HL-60/S4 treated with retinoic acid at 250 ng/mL for 4 days and 3 days (cell line): Measurements from ENCODE around the gene LIG3.
"Not testable (repeated sequence)": the region's sequence is repeated elsewhere in the genome, so short reads cannot be mapped to it uniquely, and the experiment has no call there.

ENCODE experiments used
- in situ Hi-C: fragments of 300-500 bp; cut with MboI; formaldehyde crosslinking; loops from 2 replicates; pipeline ENCODE4 v1.7.0; 2022; ENCODE audit warnings: low sequenced_read_pairs

Gene LIG3

GRCh38 chr17:35030780-35031179 lies 50.5 kb downstream of the LIG3 start:
- in situ Hi-C loops, result no loop called here

- in situ Hi-C loops, result no loop called here
Measured at GRCh38 chr17:35038453-35038852, 58.1 kb downstream of the LIG3 start.

GRCh38 chr17:35041390-35041789 lies 61.1 kb downstream of the LIG3 start:
- in situ Hi-C loops, result no loop called here

GRCh38 chr17:35044181-35044580 lies 63.9 kb downstream of the LIG3 start:
- in situ Hi-C loops, result no loop called here

GRCh38 chr17:35045458-35045979 lies 65.2 kb downstream of the LIG3 start:
- in situ Hi-C loops, result not testable (repeated sequence)

- in situ Hi-C loops, result no loop called here
Measured at GRCh38 chr17:35046245-35046644, 65.9 kb downstream of the LIG3 start.

GRCh38 chr17:35046740-35047283 lies 66.5 kb downstream of the LIG3 start:
- in situ Hi-C loops, result no loop called here

- in situ Hi-C loops, result no loop called here
Measured at GRCh38 chr17:35048685-35049379, 68.5 kb downstream of the LIG3 start.

GRCh38 chr17:35050170-35050569 lies 69.9 kb downstream of the LIG3 start:
- in situ Hi-C loops, result no loop called here

- in situ Hi-C loops, result no loop called here
Measured at GRCh38 chr17:35051183-35051578, 70.9 kb downstream of the LIG3 start.

- in situ Hi-C loops, result no loop called here
Measured at GRCh38 chr17:35051579-35052240, 71.4 kb downstream of the LIG3 start.

GRCh38 chr17:35052241-35052610 lies 71.9 kb downstream of the LIG3 start:
- in situ Hi-C loops, result no loop called here

- in situ Hi-C loops, result no loop called here
Measured at GRCh38 chr17:35052780-35053179, 72.5 kb downstream of the LIG3 start.

GRCh38 chr17:35053204-35053603 lies 72.9 kb downstream of the LIG3 start:
- in situ Hi-C loops, result no loop called here

- in situ Hi-C loops, result no loop called here
Measured at GRCh38 chr17:35056013-35056412, 75.7 kb downstream of the LIG3 start.

GRCh38 chr17:35057332-35057915 lies 77.1 kb downstream of the LIG3 start:
- in situ Hi-C loops, result no loop called here
